ENCODE data around the gene TREML1.
A peak's percentile ranks its signal among the peaks of the same experiment; 100 is the strongest.

TREML1 gene

DNA sequence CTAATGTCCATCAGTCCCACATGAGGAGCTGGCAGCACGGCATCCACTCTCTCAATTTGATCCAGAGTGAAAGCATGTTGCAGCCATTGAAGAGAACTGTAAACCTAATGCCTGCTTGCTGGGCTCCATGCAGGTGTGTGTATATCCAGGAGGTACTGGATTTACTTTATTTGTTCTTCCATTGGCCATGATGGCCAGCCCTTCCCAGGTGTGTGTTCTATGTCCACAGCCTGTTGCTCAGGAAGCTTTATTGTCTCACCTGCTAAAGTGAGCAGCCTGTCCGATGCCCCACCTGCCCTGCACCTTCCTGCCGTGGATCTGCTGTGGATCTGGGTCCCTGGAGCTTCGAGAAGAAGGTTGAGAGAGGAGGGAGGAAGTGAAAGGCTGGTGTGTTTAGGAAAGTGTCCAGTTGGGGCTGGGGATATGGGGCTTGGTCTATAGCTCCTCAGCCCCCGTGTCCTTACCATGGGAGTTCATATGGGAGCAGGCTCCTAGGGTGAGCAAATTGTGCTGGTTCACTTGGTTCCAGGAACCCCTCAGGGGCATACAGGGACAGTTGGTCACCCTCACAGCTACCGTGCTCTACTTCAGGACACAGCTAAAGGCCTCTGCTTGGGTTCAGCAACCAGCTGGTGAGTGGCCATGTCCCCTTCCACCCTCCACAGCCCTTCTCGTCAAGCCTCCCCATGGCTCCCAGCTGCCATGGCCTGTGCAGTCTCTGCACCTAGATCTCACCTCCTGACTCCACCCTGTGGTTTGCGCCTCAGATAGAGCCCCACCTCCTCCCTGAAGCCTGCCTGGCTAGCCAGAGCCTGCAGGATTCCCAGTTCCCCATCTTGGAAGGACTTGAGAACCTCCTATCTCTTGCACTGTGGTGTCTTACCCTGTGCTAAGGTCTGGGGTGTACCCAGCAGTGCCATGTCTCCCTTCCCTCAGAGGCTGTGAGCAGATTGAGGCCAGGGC, 34.1 kb upstream of the TREML1 start:
- Mint-ChIP-seq H3K36me3 (ENCODE audit: low read depth) (no peaks in the 10 kb centered on the region), H3K27ac (no peak overlapping the region), H3K9me3 (no peaks in the 10 kb centered on the region), H3K4me3 (no peak overlapping the region), H3K4me1 (peaks cover 12% of the 10 kb centered on the region), H3K27me3 (no peaks in the 10 kb centered on the region)
- no peak for DNase-seq
- no peak for ATAC-seq

- Mint-ChIP-seq H3K4me1 (peaks cover 26% of the 10 kb centered on the region), H3K4me3 (no peak overlapping the region), H3K9me3 (no peaks in the 10 kb centered on the region), H3K36me3 (ENCODE audit: low read depth) (no peaks in the 10 kb centered on the region), H3K27me3 (no peaks in the 10 kb centered on the region), H3K27ac (no peak overlapping the region)
- no peak for DNase-seq
- no peak for ATAC-seq
These were observed 31.9 kb upstream of the TREML1 start for GRCh38 chr6:41186031-41186562.

- DNase-seq (no peak), ATAC-seq (no peak)
- no peaks in the 10 kb centered on the region for H3K36me3 Mint-ChIP-seq (ENCODE audit: low read depth)
- no peak overlapping the region for H3K27ac Mint-ChIP-seq
- H3K4me1 Mint-ChIP-seq, result peaks cover 26% of the 10 kb centered on the region
- no peak overlapping the region for H3K4me3 Mint-ChIP-seq
- no peaks in the 10 kb centered on the region for H3K9me3 Mint-ChIP-seq
- no peaks in the 10 kb centered on the region for H3K27me3 Mint-ChIP-seq
These were observed 30.6 kb upstream of the TREML1 start for GRCh38 chr6:41184761-41185160.

- no peaks in the 10 kb centered on the region for H3K27me3 Mint-ChIP-seq
- no peak overlapping the region for H3K27ac Mint-ChIP-seq
- peaks cover 21% of the 10 kb centered on the region for H3K4me1 Mint-ChIP-seq
- H3K36me3 Mint-ChIP-seq (ENCODE audit: low read depth), result no peaks in the 10 kb centered on the region
- no peak overlapping the region for H3K4me3 Mint-ChIP-seq
- ATAC-seq, result peak; percentile 88
- peak; percentile 19 for DNase-seq
- H3K9me3 Mint-ChIP-seq, result no peaks in the 10 kb centered on the region
These were observed 28.2 kb upstream of the TREML1 start for GRCh38 chr6:41182069-41183034.

GRCh38 chr6:41181566-41181965, 27.4 kb upstream of the TREML1 start:
- Mint-ChIP-seq H3K27me3 (no peaks in the 10 kb centered on the region), H3K36me3 (ENCODE audit: low read depth) (no peaks in the 10 kb centered on the region), H3K9me3 (no peaks in the 10 kb centered on the region), H3K27ac (no peak overlapping the region), H3K4me3 (no peak overlapping the region), H3K4me1 (peaks cover 21% of the 10 kb centered on the region)
- DNase-seq, result no peak
- ATAC-seq, result no peak

DNA sequence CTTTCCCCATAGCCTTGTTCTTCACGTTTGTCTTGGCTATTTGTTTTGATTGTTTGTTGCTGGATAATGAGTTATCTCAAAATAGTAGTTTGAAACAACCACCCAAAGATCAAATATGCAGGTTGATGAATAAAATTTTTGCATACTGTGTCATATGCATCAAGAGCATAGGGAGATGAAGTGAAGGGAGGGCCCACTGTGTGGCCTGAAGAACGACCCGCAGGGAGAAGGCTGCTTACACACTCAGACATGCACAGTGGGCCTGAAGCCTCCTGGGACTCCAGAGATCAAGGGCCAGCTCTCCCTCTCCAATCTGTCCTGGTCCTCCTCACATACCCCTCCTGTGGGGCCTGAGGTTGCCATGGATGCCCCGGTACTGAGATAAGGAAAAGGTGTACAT, 25.0 kb upstream of the TREML1 start:
- no peaks in the 10 kb centered on the region for H3K36me3 Mint-ChIP-seq (ENCODE audit: low read depth)
- DNase-seq, result no peak
- H3K4me1 Mint-ChIP-seq, result peaks cover 16% of the 10 kb centered on the region
- H3K27me3 Mint-ChIP-seq, result no peaks in the 10 kb centered on the region
- no peak overlapping the region for H3K27ac Mint-ChIP-seq
- ATAC-seq, result no peak
- no peak overlapping the region for H3K4me3 Mint-ChIP-seq
- H3K9me3 Mint-ChIP-seq, result no peaks in the 10 kb centered on the region

- no peaks in the 10 kb centered on the region for H3K36me3 Mint-ChIP-seq (ENCODE audit: low read depth)
- peaks cover 10% of the 10 kb centered on the region for H3K4me1 Mint-ChIP-seq
- no peaks in the 10 kb centered on the region for H3K27me3 Mint-ChIP-seq
These were observed 23.5 kb upstream of the TREML1 start for GRCh38 chr6:41177695-41178094.

DNA sequence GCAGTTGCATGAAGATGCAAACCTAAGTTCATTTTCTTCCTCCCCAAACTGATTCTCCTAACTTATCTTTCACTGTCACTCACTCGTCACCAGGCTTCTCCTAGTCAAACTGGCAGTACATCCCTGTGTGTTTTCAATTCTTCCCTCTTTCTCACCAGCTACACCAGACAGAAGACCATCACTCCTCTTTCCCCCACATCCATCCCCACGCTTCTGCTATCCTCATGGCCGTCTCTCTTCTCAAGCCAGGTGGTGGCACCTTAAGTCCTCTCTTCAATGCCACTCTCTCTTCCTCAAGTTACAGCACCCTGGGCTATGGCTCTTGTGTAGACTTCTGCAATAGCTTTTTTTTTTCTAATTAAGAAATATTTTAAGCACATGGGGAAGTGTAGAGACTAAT, 23.1 kb upstream of the TREML1 start:
- no peak overlapping the region for H3K4me3 Mint-ChIP-seq
- ATAC-seq, result no peak
- H3K27ac Mint-ChIP-seq, result no peak overlapping the region
- no peaks in the 10 kb centered on the region for H3K9me3 Mint-ChIP-seq
- no peak for DNase-seq
- H3K36me3 Mint-ChIP-seq (ENCODE audit: low read depth), result no peaks in the 10 kb centered on the region
- peaks cover 6% of the 10 kb centered on the region for H3K4me1 Mint-ChIP-seq
- no peaks in the 10 kb centered on the region for H3K27me3 Mint-ChIP-seq

More at GRCh38 chr6:41177695-41178094, 23.5 kb upstream of the TREML1 start:
- Mint-ChIP-seq H3K9me3 (no peaks in the 10 kb centered on the region), H3K4me3 (no peak overlapping the region), H3K27ac (no peak overlapping the region)
- ATAC-seq, result no peak
- DNase-seq, result no peak

GRCh38 chr6:41176189-41176588, 22.0 kb upstream of the TREML1 start:
- H3K4me1 Mint-ChIP-seq, result no peaks in the 10 kb centered on the region
- no peak for DNase-seq
- ATAC-seq, result no peak
- no peak overlapping the region for H3K4me3 Mint-ChIP-seq
- no peaks in the 10 kb centered on the region for H3K9me3 Mint-ChIP-seq
- H3K36me3 Mint-ChIP-seq (ENCODE audit: low read depth), result no peaks in the 10 kb centered on the region
- no peak overlapping the region for H3K27ac Mint-ChIP-seq
- H3K27me3 Mint-ChIP-seq, result no peaks in the 10 kb centered on the region

DNA sequence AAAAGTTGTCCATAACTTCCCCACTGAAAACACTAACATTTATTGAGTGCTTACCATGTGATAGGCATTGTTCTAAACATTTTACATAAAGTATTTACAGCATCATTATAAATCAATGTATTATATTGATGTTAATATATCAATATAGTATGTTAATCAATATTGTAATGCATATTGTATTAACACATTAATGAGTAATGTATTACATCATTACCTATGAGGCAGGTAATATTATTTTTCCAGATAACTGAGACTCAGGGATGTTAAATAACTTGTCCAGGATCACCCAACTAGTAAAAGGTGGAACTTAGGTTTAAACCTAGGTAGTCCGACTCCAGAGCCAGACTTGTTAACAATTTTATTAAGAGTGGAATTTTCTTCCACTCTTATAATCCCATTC, 20.9 kb upstream of the TREML1 start:
- H3K27me3 Mint-ChIP-seq, result no peaks in the 10 kb centered on the region
- no peaks in the 10 kb centered on the region for H3K4me1 Mint-ChIP-seq
- ATAC-seq (no peak), DNase-seq (no peak)
- H3K9me3 Mint-ChIP-seq, result no peaks in the 10 kb centered on the region
- no peak overlapping the region for H3K27ac Mint-ChIP-seq
- no peak overlapping the region for H3K4me3 Mint-ChIP-seq
- H3K36me3 Mint-ChIP-seq (ENCODE audit: low read depth), result no peaks in the 10 kb centered on the region

DNA sequence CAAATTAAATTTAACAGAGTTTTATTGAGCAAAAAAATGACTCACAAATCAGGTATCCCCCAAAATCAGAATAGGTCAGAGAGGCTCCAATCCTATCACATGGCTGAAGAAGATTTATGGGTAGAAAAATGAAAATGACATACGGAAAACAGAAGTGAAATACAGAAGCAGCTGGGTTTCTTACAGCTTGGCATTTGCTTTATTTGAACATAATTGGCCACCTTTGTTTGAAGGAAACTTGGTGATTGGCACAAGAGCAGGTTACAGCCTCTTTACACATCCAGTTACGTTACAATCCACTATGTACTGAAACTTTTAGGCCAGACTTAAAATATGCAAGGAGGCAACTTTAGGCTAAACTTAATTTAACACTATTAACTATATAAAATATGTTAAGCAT, 20.5 kb upstream of the TREML1 start:
- no peaks in the 10 kb centered on the region for H3K9me3 Mint-ChIP-seq
- H3K36me3 Mint-ChIP-seq (ENCODE audit: low read depth), result no peaks in the 10 kb centered on the region
- no peaks in the 10 kb centered on the region for H3K4me1 Mint-ChIP-seq
- no peak overlapping the region for H3K27ac Mint-ChIP-seq
- H3K4me3 Mint-ChIP-seq, result no peak overlapping the region
- no peak for ATAC-seq
- no peaks in the 10 kb centered on the region for H3K27me3 Mint-ChIP-seq
- DNase-seq, result no peak

- Mint-ChIP-seq H3K4me1 (peaks cover 3% of the 10 kb centered on the region), H3K27me3 (no peaks in the 10 kb centered on the region), H3K27ac (no peak overlapping the region), H3K9me3 (no peaks in the 10 kb centered on the region), H3K36me3 (ENCODE audit: low read depth) (no peaks in the 10 kb centered on the region), H3K4me3 (no peak overlapping the region)
- DNase-seq, result no peak
- ATAC-seq, result no peak
These were observed 17.8 kb upstream of the TREML1 start for GRCh38 chr6:41171908-41172307.

- Mint-ChIP-seq H3K9me3 (no peaks in the 10 kb centered on the region), H3K4me1 (peaks cover 3% of the 10 kb centered on the region), H3K4me3 (no peak overlapping the region), H3K27me3 (no peaks in the 10 kb centered on the region), H3K27ac (no peak overlapping the region), H3K36me3 (ENCODE audit: low read depth) (no peaks in the 10 kb centered on the region)
- ATAC-seq (no peak), DNase-seq (no peak)
These were observed 16.5 kb upstream of the TREML1 start for GRCh38 chr6:41170547-41171160.

Data from activated naive CD8-positive, alpha-beta T cell treated with anti-CD3 and anti-CD28 coated beads, Interleukin-2, amount 50 U/mL, for 24 hours (primary cell).